CD4-positive, alpha-beta T cell treated with Interleukin-17A for 1 hour (primary cell): Measurements from ENCODE around the gene TTC13.

Source experiments
- DNase-seq: peaks from one replicate; pipeline ENCODE4 v3.0.0-alpha.2; 2020

The TTC13 gene

DNA sequence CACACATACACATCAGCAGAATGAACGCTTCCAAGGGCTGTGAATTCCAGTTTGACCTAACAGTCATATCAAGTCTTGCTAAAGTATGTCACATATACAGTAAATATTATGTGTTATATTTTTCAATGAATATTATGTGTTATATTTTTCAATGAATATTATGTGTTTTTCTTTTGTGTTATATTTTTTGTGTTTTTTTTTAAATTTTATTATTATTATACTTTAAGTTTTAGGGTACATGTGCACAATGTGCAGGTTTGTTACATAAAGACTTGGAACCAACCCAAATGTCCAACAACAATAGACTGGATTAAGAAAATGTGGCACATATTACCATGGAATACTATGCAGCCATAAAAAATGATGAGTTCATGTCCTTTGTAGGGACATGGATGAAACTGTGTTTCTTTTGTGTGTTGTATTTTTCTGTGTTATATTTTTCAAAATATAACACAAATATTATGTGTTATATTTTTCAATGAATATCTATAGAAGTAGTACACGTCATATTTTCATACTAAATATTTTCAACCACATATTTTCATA lies 35.5 kb downstream of the TTC13 start:
- DNase-seq: no peak

- no peak for DNase-seq
These were observed 37.8 kb downstream of the TTC13 start for GRCh38 chr1:230940848-230941247.

DNA sequence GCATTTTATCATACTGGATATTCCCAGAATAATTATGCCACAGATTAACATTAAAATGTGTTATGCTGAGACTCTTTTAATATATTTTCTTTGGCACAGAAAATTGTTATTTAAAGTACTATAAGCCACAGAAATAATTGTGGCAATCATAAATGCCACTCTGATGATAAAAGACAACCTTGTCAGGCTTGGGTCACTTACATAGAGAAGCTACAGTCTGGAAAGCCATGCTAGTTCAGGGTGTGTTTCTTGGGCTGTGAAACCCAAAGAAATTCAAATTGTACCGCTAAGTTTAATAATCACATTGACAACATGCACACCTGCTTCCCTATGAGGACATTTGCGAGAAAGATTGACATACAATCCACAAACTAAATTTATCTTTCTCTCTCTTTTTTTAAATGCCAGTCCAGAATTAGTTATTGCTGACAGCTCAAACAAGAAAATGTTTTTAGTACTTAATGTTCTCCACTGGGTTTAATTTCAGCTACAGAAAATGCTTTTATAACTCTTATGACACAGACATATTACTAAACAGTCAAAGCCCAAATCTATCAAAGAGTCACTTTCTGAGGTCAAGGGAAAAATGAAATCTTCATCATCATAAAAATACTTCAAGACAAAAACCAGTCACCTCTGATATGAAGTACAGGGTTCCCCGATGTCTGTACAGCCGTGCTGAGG lies 38.7 kb downstream of the TTC13 start:
- no peak for DNase-seq

DNA sequence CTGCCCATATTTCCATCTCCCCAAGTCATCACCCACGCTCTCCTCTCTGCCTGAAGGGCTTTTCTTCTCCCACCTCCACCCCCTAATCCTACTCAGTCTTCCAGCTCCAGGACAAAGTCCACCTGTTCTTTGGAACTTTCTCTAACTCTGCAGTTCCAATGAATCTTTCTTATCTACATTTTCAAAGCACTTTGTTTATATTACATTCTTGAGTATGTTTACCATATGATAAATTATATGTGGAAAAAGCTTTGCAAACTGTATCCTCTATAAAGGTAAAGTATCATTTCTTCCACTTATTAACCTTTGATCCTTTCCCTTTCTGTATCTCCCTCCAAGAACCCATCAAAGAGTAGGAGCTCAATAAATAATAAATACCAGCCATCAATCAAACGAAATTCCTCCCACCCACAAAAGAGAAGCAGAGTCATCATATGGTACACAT lies 39.7 kb downstream of the TTC13 start:
- no peak for DNase-seq

DNA sequence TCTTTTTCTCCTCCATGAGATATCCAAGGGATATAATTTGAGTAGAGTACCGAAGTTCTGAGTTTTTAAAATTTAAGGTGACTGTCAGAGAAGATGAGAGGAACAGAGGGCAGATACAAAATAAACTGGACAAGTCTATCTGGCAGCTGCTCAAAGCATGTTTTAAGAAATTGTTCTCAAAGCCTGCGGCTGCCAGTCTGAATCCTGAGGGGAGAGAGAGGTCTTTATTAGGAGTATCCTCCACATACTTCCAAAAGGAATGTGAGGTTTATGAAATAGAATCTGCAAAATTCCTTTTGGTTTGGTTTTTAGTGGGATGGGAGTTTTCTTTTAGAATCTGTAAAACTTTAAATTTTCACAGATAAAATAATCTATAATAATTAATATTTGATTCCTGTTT lies 41.3 kb downstream of the TTC13 start:
- DNase-seq: no peak

DNA sequence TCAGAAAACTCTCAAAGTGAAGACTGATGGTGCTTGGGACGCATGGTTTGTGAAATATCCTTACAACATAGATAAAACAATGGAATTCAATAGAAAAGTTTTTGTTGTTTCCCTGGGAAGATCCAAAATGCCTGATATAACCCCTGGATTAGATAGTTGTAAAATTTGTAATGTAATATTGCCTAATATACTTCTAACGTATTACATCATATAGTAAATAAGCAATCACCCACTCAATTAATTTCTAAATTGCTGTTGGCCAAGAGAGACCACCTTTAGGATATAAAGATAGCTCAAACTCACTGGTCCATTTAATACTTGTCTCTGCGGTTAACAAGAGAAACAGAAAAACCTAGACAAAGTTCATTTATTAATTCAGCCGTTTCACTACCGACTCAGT lies 42.2 kb downstream of the TTC13 start:
- DNase-seq: no peak

DNA sequence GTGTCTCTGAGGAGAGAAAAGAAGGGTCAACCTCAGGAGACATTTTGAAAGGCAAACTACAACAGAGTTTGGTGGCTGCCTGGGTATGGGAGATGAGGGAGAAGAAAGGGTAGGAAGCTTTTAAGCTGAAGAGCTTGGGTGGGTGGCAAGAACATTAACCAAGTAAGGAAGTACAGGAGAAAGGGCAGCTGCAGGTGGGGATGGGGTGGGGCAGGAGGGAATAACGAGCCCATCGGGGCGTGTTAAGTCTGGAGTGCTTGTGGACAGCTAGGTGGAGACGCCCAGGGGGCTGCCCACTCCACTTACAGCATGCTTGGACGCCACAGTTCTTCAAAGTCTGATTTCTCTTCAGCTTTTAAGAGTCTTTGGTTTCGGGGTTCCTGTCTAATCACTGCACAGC lies 42.8 kb downstream of the TTC13 start:
- no peak for DNase-seq

GRCh38 chr1:230930986-230931385 lies 47.7 kb downstream of the TTC13 start:
- DNase-seq: no peak

DNA sequence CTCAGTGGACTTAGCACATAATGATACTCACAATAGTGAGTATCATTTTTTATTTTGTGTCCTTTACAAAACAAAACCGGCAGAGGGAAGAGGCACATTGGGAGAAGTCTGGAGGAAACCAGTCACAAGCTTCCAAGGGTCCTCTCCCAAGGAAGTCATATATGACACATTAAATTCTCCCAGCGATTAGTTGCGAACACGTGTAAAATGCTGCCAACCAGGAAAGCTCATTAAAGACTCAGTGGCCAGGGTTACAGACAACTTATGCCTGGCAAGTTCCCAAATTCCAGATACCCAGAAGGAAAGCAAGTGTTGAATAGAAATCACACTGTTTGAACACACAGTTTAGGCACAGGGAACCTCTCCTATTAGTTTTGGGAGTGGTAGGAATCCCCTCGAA lies 52.5 kb downstream of the TTC13 start:
- DNase-seq: no peak

- no peak for DNase-seq
These were observed 53.1 kb downstream of the TTC13 start for GRCh38 chr1:230925608-230926007.

- DNase-seq: no peak
These were observed 55.5 kb downstream of the TTC13 start for GRCh38 chr1:230923176-230923575.

DNA sequence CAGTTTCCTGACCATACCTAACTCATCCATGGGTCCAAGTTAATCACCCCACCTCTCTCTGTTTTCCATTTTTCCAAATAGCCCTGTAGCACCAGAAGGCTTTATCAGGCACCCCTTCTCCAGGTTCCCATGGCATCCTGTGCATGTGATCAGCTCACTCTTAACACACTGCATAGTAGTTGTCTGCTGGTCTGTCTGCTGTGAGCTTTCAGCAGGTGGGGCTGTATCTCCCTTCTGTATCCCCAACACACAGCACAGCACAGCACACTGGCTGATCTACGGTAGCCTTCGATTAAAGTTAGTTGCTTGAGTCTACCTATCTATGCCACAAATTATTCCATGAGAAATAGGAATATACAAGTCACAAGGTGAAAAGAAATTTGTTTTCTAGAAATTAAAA lies 56.0 kb downstream of the TTC13 start:
- DNase-seq: no peak

DNA sequence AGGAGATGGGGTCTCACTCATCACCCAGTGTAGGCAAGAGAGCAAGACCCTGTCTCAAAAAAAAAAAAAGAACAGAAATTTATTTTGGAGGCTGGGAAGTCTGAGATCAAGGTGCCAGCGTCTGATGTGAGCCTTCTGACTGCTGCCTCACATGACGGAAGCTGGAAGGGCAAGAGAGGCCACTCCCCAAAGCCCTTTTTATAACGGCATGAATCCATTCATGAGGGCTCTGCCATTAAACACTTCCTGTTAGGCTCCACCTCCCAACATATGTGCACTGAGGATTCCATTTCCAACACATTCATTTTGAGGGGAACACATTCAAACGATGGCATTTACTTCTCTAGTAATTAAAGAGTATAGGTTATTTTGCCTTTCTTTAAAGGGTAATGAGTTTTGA lies 59.5 kb downstream of the TTC13 start:
- no peak for DNase-seq

- peak; percentile 80 for DNase-seq
These were observed 61.2 kb downstream of the TTC13 start for GRCh38 chr1:230917284-230918135.

DNA sequence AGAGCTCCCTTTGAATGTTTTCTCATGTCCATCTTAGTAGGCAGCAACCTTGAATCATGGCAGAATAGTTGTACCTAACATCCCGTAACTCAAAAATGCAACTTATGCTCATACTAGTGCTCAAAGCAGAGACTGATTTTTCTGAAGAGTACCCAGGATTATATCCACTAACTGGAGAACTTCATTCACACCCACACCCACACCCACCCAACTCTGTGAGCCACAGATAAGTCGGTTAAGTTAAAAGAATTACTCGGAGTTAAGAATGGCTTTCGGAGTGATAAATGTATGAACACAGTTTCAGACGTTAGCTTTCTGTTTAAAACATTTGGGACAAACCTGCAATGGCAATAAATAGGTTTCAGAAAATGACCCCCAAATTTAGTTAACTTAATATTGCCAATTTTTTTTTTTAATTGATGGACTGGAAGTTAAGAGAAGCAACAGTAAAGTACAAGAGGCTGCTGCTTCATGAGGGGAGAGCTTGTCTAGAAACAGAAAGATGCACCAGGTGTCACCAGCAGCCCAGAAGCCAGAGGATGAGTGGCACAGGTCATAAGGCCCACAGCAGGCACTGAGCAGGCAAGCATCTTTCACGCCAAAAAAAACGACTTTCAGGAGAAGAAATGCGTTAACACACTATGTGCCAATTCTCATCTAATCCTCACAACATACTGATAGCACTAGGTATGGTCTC lies 61.9 kb downstream of the TTC13 start:
- no peak for DNase-seq

- no peak for DNase-seq
These were observed 63.6 kb downstream of the TTC13 start for GRCh38 chr1:230915078-230915477.

DNA sequence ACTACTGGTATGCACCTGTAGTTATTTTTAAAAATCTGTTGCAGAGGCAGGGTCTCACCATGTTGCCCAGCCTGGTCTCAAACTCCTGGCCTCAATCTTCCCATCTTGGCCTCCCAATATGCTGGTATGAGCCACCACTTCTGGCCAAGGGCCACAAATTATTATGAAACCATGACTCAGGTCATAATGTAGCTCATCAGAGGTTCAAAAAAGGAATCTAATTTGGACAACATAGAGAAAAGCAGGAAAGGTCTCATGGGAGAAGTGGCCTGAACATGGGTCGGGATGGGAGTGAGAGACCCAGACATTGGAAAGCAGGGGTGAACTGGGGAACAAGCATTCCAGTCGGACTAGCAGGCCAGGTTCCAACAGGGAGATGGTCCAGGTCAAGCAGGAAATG lies 65.2 kb downstream of the TTC13 start:
- DNase-seq: no peak

- DNase-seq: no peak
These were observed 67.9 kb downstream of the TTC13 start for GRCh38 chr1:230910755-230911117.

- DNase-seq: no peak
These were observed 68.5 kb downstream of the TTC13 start for GRCh38 chr1:230909974-230910754.

GRCh38 chr1:230907472-230908205 lies 71.0 kb downstream of the TTC13 start:
- DNase-seq: no peak

DNA sequence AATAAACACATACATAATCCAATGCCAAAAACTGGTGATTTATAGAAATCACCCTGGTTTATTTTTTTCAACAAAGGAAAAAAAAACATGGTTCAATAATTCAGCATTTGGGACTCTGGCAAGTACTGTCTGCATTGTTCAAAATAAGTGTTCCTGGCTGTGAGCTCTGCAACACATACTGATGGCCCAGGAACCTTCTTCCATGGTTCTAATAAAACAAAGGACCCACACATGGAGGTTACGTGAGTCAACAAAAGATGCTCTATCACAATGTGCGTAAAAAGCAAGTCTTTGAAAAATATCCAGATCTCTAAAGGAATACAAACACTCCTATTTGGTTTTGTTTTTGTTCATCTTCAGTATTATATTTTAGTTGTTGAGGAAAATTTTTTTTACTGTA lies 72.4 kb downstream of the TTC13 start:
- DNase-seq: no peak

GRCh38 chr1:230905733-230906132 lies 72.9 kb downstream of the TTC13 start:
- no peak for DNase-seq
